OCI-LY3 (cell line): ENCODE measurements around the gene WWTR1.

Experiments used
- CTCF ChIP-seq: fragments of 200-600, 300-600 bp; sonication (generic); IDR thresholded peaks from 2 replicates; pipeline ENCODE4 v1.5.1; 2014; ENCODE audit warnings: antibody characterized with exemption, low read length, low read depth
- EZH2phosphoT487 ChIP-seq: fragments of 200-600 bp; shearing (Covaris generic); IDR thresholded peaks from 2 replicates; pipeline ENCODE4 v1.6.1; 2018; ENCODE audit warnings: antibody characterized with exemption, mixed run types, low read depth

DNA sequence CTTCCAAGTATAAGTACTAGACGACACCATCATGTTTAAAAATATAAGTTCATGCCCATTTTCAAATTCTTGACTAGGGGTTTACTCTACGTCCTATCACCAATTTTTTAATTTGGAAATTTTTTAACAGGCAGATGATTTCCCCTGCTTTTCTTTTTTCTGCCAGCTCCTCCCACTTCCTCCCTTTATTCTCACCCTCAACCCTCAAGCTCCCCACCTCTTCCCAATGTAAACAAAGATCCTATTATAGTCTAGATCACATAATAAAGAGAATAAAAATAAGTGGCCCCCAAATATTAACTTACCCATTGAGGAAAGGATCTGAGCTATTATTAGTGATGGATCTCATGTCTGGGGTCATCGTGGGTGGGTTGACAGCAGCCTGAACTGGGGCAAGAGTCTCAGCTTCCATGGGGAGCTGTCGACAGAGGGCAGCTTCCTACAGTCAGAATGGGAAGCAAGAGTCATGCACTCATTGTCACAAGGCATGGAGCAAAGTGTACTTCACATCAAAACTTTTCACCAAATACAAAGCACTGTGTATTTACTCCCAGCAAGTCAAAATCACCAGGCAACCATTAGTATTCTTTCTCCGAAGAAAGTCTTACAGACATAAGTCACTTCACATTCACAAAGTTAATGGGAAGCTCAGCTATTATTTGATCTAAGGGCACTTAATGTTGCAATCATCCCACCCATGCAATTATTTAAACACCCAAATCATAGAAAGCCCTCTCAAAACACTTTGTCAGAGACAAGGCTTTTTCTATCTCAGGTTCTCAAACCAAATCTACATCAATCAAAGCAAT is 130.1 kb downstream of the WWTR1 start:
- TF ChIP-seq CTCF (no peak), EZH2phosphoT487 (no peak)
